22Rv1 (cell line): ENCODE results near the gene ZEB2.

Source experiments
- H3K27ac ChIP-seq: fragments of 450-650 bp; 2 replicates; pipeline ENCODE4 v1.5.1; 2017
- ZFX ChIP-seq: fragments of 450-650 bp; IDR thresholded peaks from 2 replicates; pipeline ENCODE4 v1.6.1; 2017; ENCODE audit warnings: antibody characterized with exemption, borderline replicate concordance
- TF ChIP-seq, protein P1 (sequence below): fragments of 450-650 bp; IDR thresholded peaks from 2 replicates; pipeline ENCODE4 v1.5.1; 2017; ENCODE audit warnings: mild to moderate bottlenecking

Gene ZEB2

GRCh38 chr2:144348846-144349245, 171.1 kb downstream of the ZEB2 start:
- TF ChIP-seq ZFX = no peak
- TF ChIP-seq, protein P1, sequence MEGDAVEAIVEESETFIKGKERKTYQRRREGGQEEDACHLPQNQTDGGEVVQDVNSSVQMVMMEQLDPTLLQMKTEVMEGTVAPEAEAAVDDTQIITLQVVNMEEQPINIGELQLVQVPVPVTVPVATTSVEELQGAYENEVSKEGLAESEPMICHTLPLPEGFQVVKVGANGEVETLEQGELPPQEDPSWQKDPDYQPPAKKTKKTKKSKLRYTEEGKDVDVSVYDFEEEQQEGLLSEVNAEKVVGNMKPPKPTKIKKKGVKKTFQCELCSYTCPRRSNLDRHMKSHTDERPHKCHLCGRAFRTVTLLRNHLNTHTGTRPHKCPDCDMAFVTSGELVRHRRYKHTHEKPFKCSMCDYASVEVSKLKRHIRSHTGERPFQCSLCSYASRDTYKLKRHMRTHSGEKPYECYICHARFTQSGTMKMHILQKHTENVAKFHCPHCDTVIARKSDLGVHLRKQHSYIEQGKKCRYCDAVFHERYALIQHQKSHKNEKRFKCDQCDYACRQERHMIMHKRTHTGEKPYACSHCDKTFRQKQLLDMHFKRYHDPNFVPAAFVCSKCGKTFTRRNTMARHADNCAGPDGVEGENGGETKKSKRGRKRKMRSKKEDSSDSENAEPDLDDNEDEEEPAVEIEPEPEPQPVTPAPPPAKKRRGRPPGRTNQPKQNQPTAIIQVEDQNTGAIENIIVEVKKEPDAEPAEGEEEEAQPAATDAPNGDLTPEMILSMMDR = no peak
- H3K27ac ChIP-seq = no peak overlapping the region

DNA sequence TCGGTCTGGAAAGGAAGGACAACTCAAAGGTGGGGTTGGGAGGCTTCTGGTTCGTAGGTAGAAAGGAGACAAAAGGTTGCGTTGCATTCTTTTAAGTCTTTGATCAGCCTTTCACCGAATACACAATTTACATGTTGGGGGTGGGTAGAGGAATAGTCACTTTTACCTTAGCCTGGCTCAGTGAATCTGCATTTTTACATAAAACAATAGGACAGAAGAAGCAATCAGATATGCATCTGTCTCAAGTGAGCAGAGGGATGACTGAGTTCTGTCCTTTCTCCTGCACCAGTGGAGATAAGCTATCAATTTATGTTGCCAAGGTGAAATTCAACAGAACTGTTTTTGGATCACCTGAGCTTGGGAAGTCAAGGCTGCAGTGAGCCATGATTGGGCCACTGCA, 173.7 kb downstream of the ZEB2 start:
- TF ChIP-seq, protein P1 = no peak
- TF ChIP-seq ZFX = no peak
- no peak overlapping the region for H3K27ac ChIP-seq

- H3K27ac ChIP-seq = no peak overlapping the region
- TF ChIP-seq ZFX = no peak
- TF ChIP-seq, protein P1 = no peak
Observed at GRCh38 chr2:144343145-144343544, 176.8 kb downstream of the ZEB2 start.

GRCh38 chr2:144341538-144341937, 178.4 kb downstream of the ZEB2 start:
- no peak overlapping the region for H3K27ac ChIP-seq
- TF ChIP-seq, protein P1 = no peak
- TF ChIP-seq ZFX = no peak

GRCh38 chr2:144339048-144339447, 180.9 kb downstream of the ZEB2 start:
- no peak for TF ChIP-seq ZFX
- TF ChIP-seq, protein P1 = no peak
- no peak overlapping the region for H3K27ac ChIP-seq

DNA sequence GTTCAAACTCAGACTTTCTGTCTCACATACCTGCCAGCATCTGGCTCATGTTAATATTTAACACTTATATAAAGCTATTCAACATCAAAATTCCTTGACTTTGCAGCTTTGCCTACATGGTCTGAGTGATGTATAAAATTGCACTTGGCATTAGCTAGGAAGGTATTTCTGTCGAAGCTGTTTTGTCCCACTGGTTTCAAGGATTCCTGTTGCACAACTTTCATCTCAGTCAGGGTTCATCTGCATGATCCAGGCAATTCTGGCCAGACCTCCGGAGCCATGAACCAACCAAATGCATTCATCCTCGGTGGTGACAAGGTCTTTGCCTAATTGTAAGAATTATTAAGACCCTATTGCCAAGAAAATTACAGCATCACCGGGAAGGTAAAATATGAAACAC, 185.4 kb downstream of the ZEB2 start:
- TF ChIP-seq, protein P1 = no peak
- no peak overlapping the region for H3K27ac ChIP-seq
